ENCODE results near the gene TSC22D2. TPM values are rescaled to one million over a fixed set of nuclear protein-coding genes. Genes with fewer than 3 reads are reported as not detected.

The TSC22D2 gene
- total RNA-seq, 2 experiments from 2014 or later, result 12.3 to 16.7 TPM

- ChIA-PET CTCF (no interaction called here), POLR2A (no interaction called here)
- H3K4me1 Mint-ChIP-seq (ENCODE audit: low read depth), result peaks cover 6% of the 10 kb centered on the region
- no peak overlapping the region for H3K4me3 Mint-ChIP-seq
- no peak overlapping the region for H3K27ac Mint-ChIP-seq
- TF ChIP-seq, protein P1, sequence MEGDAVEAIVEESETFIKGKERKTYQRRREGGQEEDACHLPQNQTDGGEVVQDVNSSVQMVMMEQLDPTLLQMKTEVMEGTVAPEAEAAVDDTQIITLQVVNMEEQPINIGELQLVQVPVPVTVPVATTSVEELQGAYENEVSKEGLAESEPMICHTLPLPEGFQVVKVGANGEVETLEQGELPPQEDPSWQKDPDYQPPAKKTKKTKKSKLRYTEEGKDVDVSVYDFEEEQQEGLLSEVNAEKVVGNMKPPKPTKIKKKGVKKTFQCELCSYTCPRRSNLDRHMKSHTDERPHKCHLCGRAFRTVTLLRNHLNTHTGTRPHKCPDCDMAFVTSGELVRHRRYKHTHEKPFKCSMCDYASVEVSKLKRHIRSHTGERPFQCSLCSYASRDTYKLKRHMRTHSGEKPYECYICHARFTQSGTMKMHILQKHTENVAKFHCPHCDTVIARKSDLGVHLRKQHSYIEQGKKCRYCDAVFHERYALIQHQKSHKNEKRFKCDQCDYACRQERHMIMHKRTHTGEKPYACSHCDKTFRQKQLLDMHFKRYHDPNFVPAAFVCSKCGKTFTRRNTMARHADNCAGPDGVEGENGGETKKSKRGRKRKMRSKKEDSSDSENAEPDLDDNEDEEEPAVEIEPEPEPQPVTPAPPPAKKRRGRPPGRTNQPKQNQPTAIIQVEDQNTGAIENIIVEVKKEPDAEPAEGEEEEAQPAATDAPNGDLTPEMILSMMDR (IDR thresholded peaks at IDR 0.05), result no peak
- intact Hi-C loops (cut with micrococcal nuclease), result no loop called here
- no peaks in the 10 kb centered on the region for H3K36me3 Mint-ChIP-seq (ENCODE audit: low read depth)
- DNase-seq (no peak), ATAC-seq (no peak)
- H3K27me3 Mint-ChIP-seq, result peaks cover 2% of the 10 kb centered on the region
- no peaks in the 10 kb centered on the region for H3K9me3 Mint-ChIP-seq
These were observed 36.3 kb upstream of the TSC22D2 start for GRCh38 chr3:150371741-150372254.

DNA sequence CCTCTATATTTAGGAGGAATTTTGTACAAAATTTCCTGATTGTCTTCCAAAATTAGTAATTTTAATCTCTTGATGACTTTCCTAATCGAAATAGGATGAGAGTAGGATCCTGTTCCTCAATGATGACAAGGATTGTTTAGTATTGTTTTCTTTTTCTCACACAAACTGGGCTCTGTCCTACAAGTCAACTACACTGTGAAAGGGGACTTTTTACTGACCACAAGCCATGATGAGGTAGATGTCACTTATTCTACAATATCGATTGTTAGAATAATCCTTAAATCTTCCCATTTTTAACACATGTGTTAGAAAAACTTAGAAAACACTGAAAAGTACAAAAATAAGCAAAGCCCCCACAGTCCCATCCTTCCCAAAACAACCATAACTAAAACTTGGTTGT is 35.8 kb upstream of the TSC22D2 start:
- ATAC-seq, result no peak
- intact Hi-C loops (cut with micrococcal nuclease), result no loop called here

DNA sequence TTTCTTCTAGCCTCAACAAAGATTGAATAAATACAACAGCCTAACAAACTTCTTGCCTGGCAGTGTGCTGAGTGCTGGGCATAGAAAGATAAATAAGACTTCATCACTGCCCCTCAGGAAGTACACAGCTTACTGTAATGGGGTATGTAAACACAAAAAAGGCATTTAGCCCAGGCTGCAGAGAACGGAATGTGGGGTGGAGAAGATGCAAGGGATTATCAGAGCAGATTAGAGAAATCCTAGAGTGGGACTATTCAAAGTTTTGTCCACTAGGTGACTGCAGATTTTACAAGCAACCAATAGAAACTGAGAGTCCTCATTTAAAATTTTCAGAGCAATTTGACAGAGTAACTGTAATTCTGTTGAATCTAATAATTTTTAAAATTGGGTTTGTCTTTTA is 35.4 kb upstream of the TSC22D2 start:
- DNase-seq, result no peak
- Mint-ChIP-seq H3K4me1 (ENCODE audit: low read depth) (peaks cover 10% of the 10 kb centered on the region), H3K27ac (peak overlapping the region; percentile 58), H3K27me3 (peaks cover 2% of the 10 kb centered on the region), H3K9me3 (no peaks in the 10 kb centered on the region), H3K4me3 (no peak overlapping the region), H3K36me3 (ENCODE audit: low read depth) (no peaks in the 10 kb centered on the region)
- TF ChIP-seq, protein P1 (IDR thresholded peaks at IDR 0.05), result no peak
- POLR2A ChIA-PET, result no interaction called here
- CTCF ChIA-PET, result no interaction called here
- intact Hi-C loops (cut with micrococcal nuclease), result no loop called here
- ATAC-seq, result no peak

More for the DNA sequence above, 35.8 kb upstream of the TSC22D2 start:
- TF ChIP-seq, protein P1 (IDR thresholded peaks at IDR 0.05), result no peak
- POLR2A ChIA-PET, result no interaction called here
- CTCF ChIA-PET, result no interaction called here
- no peaks in the 10 kb centered on the region for H3K36me3 Mint-ChIP-seq (ENCODE audit: low read depth)
- no peaks in the 10 kb centered on the region for H3K9me3 Mint-ChIP-seq
- no peak for DNase-seq
- peaks cover 6% of the 10 kb centered on the region for H3K4me1 Mint-ChIP-seq (ENCODE audit: low read depth)
- H3K27me3 Mint-ChIP-seq, result peaks cover 2% of the 10 kb centered on the region
- no peak overlapping the region for H3K4me3 Mint-ChIP-seq
- H3K27ac Mint-ChIP-seq, result no peak overlapping the region

GRCh38 chr3:150373234-150373875 is 34.7 kb upstream of the TSC22D2 start:
- ATAC-seq (no peak), DNase-seq (no peak)
- Mint-ChIP-seq H3K9me3 (no peaks in the 10 kb centered on the region), H3K4me1 (ENCODE audit: low read depth) (peaks cover 14% of the 10 kb centered on the region), H3K4me3 (peak overlapping the region; percentile 8), H3K27ac (no peak overlapping the region), H3K36me3 (ENCODE audit: low read depth) (no peaks in the 10 kb centered on the region), H3K27me3 (peaks cover 2% of the 10 kb centered on the region)
- ChIA-PET CTCF (no interaction called here), POLR2A (no interaction called here)
- TF ChIP-seq, protein P1 (IDR thresholded peaks at IDR 0.05), result no peak
- intact Hi-C loops (cut with micrococcal nuclease), result no loop called here

- POLR2A ChIA-PET, result no interaction called here
- no peak for ATAC-seq
- no peak for DNase-seq
- Mint-ChIP-seq H3K4me3 (no peak overlapping the region), H3K4me1 (ENCODE audit: low read depth) (peaks cover 14% of the 10 kb centered on the region), H3K27me3 (peaks cover 2% of the 10 kb centered on the region), H3K9me3 (no peaks in the 10 kb centered on the region), H3K36me3 (ENCODE audit: low read depth) (no peaks in the 10 kb centered on the region), H3K27ac (no peak overlapping the region)
- CTCF ChIA-PET, result no interaction called here
- TF ChIP-seq, protein P1 (IDR thresholded peaks at IDR 0.05), result no peak
- intact Hi-C loops (cut with micrococcal nuclease), result no loop called here
These were observed 33.1 kb upstream of the TSC22D2 start for GRCh38 chr3:150374975-150375374.
